ENCODE measurements around the gene PTGR2. TPM values are rescaled to one million over a fixed set of nuclear protein-coding genes. Genes with fewer than 3 reads are reported as not detected.

The PTGR2 gene
- total and polyA plus RNA-seq, 2 donors (not counting 3 experiments of a cell fraction or from before 2014, with no cell fraction given): 1.1 to 5.6 TPM

GRCh38 chr14:73810478-73811163, 41.0 kb upstream of the PTGR2 start:
- no peaks in the 10 kb centered on the region for H4K20me1 ChIP-seq (replicated peaks; ENCODE audit: control insufficient read depth, extremely low read depth, insufficient read depth, low read length)
- no peak overlapping the region for H2AFZ ChIP-seq (ENCODE audit: low read depth, low read length)
- H3K9me1 ChIP-seq (replicated peaks; ENCODE audit: control insufficient read depth, extremely low read depth, insufficient read depth, low read length): no peaks in the 10 kb centered on the region
- intact Hi-C loops (cut with micrococcal nuclease) (no loop called here), dilution Hi-C loops (cut with MboI; ENCODE audit: extremely low pct_ligation_motif_present, low sequenced_read_pairs) (no loop called here)
- H3K4me2 ChIP-seq (ENCODE audit: insufficient read depth, low read length): no peak overlapping the region
- H3K27me3 ChIP-seq (ENCODE audit: control insufficient read depth in 2 of 2, insufficient read depth in 2 of 2, low read length in 2 of 2): peaks cover 0 to 2% of the 10 kb centered on the region in 2 experiments
- no peaks in the 10 kb centered on the region for H3K9me3 ChIP-seq (replicated peaks; ENCODE audit: control insufficient read depth, insufficient read depth, low read length)
- DNase-seq (ENCODE audit: low read depth, low spot score) (no peak), FAIRE-seq (no peak)
- ChIA-PET POLR2A (no interaction called here), CTCF (interaction anchor here (1.2 kb wide), 1 partner anchor 8 kb away, joined by 3 read pairs; no protein-coding TSS in a partner anchor)
- no peaks in the 10 kb centered on the region for H3K36me3 ChIP-seq (ENCODE audit: control insufficient read depth in 2 of 2, extremely low read depth in 1 of 2, insufficient read depth in 2 of 2, low read length in 2 of 2)
- TF ChIP-seq MYC (IDR thresholded peaks at IDR 0.05; ENCODE audit: low read depth, low read length): no peak
- TF ChIP-seq JUN (IDR thresholded peaks at IDR 0.05; ENCODE audit: borderline replicate concordance, insufficient read depth, insufficient read length, low read depth): no peak
- TF ChIP-seq CTCF (IDR thresholded peaks at IDR 0.05; ENCODE audit: extremely low read depth in 1 of 2, insufficient read depth in 1 of 2, low read depth in 1 of 2, low read length in 2 of 2): no peak
- no peak for TF ChIP-seq MAX (IDR thresholded peaks at IDR 0.05; ENCODE audit: insufficient read depth, insufficient read length)
- no peaks in the 10 kb centered on the region for H3K4me1 ChIP-seq (ENCODE audit: control insufficient read depth, extremely low read depth, insufficient read depth, low read length)
- H3K27ac ChIP-seq (ENCODE audit: insufficient read depth, low read depth, low read length): no peak overlapping the region
- no peak overlapping the region for H3K9ac ChIP-seq (replicated peaks; ENCODE audit: extremely low read depth, insufficient read depth, low read length)
- BruUV-seq (replicated peaks): no TSS peak
- H3K79me2 ChIP-seq (ENCODE audit: control insufficient read depth, insufficient read depth, low read length): no peaks in the 10 kb centered on the region
- H3K4me3 ChIP-seq (replicated peaks in 1 of 3; ENCODE audit: insufficient read depth in 1 of 3, low read depth in 1 of 3, low read length in 3 of 3): no peak overlapping the region

- Histone ChIP-seq H3K9me3 (replicated peaks; ENCODE audit: control insufficient read depth, insufficient read depth, low read length) (no peaks in the 10 kb centered on the region), H4K20me1 (replicated peaks; ENCODE audit: control insufficient read depth, extremely low read depth, insufficient read depth, low read length) (no peaks in the 10 kb centered on the region), H3K9ac (replicated peaks; ENCODE audit: extremely low read depth, insufficient read depth, low read length) (no peak overlapping the region), H3K27me3 (ENCODE audit: control insufficient read depth in 2 of 2, insufficient read depth in 2 of 2, low read length in 2 of 2) (peaks cover 0 to 2% of the 10 kb centered on the region in 2 experiments), H3K4me1 (ENCODE audit: control insufficient read depth, extremely low read depth, insufficient read depth, low read length) (no peaks in the 10 kb centered on the region), H3K36me3 (ENCODE audit: control insufficient read depth in 2 of 2, extremely low read depth in 1 of 2, insufficient read depth in 2 of 2, low read length in 2 of 2) (no peaks in the 10 kb centered on the region), H2AFZ (ENCODE audit: low read depth, low read length) (no peak overlapping the region), H3K4me2 (ENCODE audit: insufficient read depth, low read length) (no peak overlapping the region), H3K9me1 (replicated peaks; ENCODE audit: control insufficient read depth, extremely low read depth, insufficient read depth, low read length) (no peaks in the 10 kb centered on the region), H3K4me3 (replicated peaks in 1 of 3; ENCODE audit: insufficient read depth in 1 of 3, low read depth in 1 of 3, low read length in 3 of 3) (no peak overlapping the region), H3K27ac (ENCODE audit: insufficient read depth, low read depth, low read length) (no peak overlapping the region), H3K79me2 (ENCODE audit: control insufficient read depth, insufficient read depth, low read length) (no peaks in the 10 kb centered on the region)
- intact Hi-C loops (cut with micrococcal nuclease) (no loop called here), dilution Hi-C loops (cut with MboI; ENCODE audit: extremely low pct_ligation_motif_present, low sequenced_read_pairs) (no loop called here)
- TF ChIP-seq GATA2 (IDR thresholded peaks at IDR 0.05; ENCODE audit: insufficient read depth, insufficient read length, low read depth, low read length) (no peak), POLR2AphosphoS5 (IDR thresholded peaks at IDR 0.05; ENCODE audit: insufficient read depth, low read depth, low read length) (no peak), JUN (IDR thresholded peaks at IDR 0.05; ENCODE audit: borderline replicate concordance, insufficient read depth, insufficient read length, low read depth) (no peak), FOS (IDR thresholded peaks at IDR 0.05; ENCODE audit: borderline replicate concordance, insufficient read depth, low read length) (no peak), EZH2 (IDR thresholded peaks at IDR 0.05; ENCODE audit: borderline replicate concordance, low read depth, low read length, severe bottlenecking) (no peak), CTCF (IDR thresholded peaks at IDR 0.05; ENCODE audit: extremely low read depth in 1 of 2, insufficient read depth in 1 of 2, low read depth in 1 of 2, low read length in 2 of 2) (no peak), MYC (IDR thresholded peaks at IDR 0.05; ENCODE audit: low read depth, low read length) (no peak), MAX (IDR thresholded peaks at IDR 0.05; ENCODE audit: insufficient read depth, insufficient read length) (no peak), POLR2A (IDR thresholded peaks at IDR 0.05; ENCODE audit: low read depth, low read length) (no peak)
- POLR2A ChIA-PET: interaction anchor here (0.5 kb wide), 1 partner anchor 46 kb away, joined by 4 read pairs; no protein-coding TSS in a partner anchor
- no peak for FAIRE-seq
- CTCF ChIA-PET: no interaction called here
- no TSS peak for BruUV-seq (replicated peaks)
- no peak for DNase-seq (ENCODE audit: low read depth, low spot score)
Measured at GRCh38 chr14:73811164-73811503, 40.5 kb upstream of the PTGR2 start.

All from endothelial cell of umbilical vein (primary cell).